GM18861 (cell line): ENCODE data around the gene EVI5L.
A peak's percentile ranks its signal among the peaks of the same experiment; 100 is the strongest.

ENCODE experiments used
- ATAC-seq: cut with Tn5 transposase; IDR thresholded peaks from one replicate; pipeline ENCODE4 v1.9.1; 2021; ENCODE audit not compliant: unreplicated experiment

EVI5L gene

GRCh38 chr19:7894612-7895309, 64.7 kb downstream of the EVI5L start:
- no peak for ATAC-seq

DNA sequence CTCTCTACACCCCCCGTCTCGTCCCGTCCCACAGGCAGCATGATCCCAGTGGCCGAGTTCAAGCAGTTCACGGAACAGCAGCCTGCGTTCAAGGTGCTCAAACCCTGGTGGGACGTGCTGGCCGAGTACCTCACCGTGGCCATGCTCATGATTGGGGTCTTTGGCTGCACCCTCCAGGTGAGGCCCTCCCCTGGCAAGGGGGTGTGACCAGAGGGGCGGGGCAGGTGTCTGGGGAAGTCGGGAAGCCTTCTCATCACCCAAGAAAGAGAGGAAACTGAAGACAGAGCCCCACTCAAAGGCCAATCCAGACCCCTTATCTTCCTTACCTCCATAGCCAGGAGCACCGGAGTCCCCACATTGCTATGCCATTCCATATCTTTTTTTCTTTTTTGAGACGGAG, 65.5 kb downstream of the EVI5L start:
- ATAC-seq, result no peak

- ATAC-seq, result no peak
Observed at GRCh38 chr19:7897292-7897691, 67.3 kb downstream of the EVI5L start.

- no peak for ATAC-seq
Observed at GRCh38 chr19:7898967-7899366, 68.9 kb downstream of the EVI5L start.

DNA sequence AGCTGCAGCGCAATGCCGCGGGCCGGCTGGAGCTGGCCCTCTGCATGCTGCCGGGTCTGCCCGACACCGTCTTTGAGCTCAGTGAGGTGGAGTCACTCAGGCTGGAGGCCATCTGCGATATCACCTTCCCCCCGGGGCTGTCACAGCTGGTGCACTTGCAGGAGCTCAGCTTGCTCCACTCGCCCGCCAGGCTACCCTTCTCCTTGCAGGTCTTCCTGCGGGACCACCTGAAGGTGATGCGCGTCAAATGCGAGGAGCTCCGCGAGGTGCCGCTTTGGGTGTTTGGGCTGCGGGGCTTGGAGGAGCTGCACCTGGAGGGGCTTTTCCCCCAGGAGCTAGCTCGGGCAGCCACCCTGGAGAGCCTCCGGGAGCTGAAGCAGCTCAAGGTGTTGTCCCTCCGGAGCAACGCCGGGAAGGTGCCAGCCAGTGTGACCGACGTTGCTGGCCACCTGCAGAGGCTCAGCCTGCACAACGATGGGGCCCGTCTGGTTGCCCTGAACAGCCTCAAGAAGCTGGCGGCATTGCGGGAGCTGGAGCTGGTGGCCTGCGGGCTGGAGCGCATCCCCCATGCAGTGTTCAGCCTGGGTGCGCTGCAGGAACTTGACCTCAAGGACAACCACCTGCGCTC, 69.8 kb downstream of the EVI5L start:
- no peak for ATAC-seq

GRCh38 chr19:7900401-7900870, 70.4 kb downstream of the EVI5L start:
- ATAC-seq, result no peak

GRCh38 chr19:7900931-7901330, 70.9 kb downstream of the EVI5L start:
- no peak for ATAC-seq

- no peak for ATAC-seq
Observed at GRCh38 chr19:7901337-7901736, 71.3 kb downstream of the EVI5L start.

DNA sequence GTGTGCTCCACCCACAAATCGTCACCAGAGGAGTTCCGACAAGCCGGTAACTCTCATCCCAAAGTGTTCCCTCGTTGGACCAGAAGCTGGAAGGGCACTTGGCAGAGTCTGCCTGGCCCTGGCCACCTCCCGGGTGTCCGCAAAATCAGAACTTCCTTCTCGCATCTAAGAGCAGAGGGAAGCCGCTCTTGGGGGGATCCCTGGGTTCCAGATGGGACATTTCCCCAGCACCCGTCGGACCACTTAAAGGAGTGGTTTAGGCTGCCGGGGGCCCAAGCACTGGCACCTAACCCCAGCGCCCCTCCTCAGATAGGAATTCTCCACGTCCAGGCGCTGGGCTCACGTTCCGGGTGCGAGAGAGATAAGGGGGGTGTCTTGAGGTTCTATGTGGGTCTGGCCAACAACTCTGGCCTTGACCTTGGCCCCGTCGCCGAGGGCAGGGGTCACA, 72.8 kb downstream of the EVI5L start:
- ATAC-seq, result no peak

DNA sequence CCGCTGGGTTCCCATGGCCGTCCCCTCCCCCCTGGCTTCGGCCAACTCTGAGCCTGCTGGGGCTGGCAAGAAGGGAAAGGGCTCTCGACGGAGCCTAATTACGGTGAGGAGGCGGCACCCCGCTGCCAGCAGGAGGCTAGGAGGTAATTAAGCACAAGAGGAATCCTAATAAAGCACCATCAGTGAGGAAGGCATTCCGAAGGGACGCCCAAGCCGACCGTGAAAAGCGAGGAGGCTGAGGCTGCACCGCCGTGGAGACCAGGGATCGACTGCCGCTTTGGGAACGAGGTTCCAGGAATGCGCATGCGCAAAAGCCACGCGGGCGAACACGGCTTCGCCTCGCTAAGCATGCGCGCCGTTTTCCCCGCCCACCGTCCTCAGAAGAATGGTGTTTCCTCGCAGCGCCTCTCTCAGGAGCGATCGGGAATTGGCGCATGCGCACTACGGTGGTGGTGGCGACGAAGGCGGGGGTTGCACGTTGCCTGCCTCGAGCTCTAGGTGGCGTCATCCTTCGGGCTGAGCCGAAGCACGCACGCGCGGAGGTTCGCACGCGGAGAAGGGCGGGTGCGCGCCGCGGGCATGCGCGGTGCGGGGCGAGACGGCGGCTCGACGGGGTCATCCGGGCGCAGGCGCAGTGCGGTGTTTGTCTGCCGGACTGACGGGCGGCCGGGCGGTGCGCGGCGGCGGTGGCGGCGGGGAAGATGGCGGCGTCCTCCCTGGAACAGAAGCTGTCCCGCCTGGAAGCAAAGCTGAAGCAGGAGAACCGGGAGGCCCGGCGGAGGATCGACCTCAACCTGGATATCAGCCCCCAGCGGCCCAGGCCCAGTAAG, 73.4 kb downstream of the EVI5L start, which contains the start of gene MAP2K7:
MAP2K7 (plus strand) TSS at position 634 of the 830 bp plus-strand sequence; CDS start at position 702, 68 bp downstream.
- ATAC-seq, result peak; percentile 88

DNA sequence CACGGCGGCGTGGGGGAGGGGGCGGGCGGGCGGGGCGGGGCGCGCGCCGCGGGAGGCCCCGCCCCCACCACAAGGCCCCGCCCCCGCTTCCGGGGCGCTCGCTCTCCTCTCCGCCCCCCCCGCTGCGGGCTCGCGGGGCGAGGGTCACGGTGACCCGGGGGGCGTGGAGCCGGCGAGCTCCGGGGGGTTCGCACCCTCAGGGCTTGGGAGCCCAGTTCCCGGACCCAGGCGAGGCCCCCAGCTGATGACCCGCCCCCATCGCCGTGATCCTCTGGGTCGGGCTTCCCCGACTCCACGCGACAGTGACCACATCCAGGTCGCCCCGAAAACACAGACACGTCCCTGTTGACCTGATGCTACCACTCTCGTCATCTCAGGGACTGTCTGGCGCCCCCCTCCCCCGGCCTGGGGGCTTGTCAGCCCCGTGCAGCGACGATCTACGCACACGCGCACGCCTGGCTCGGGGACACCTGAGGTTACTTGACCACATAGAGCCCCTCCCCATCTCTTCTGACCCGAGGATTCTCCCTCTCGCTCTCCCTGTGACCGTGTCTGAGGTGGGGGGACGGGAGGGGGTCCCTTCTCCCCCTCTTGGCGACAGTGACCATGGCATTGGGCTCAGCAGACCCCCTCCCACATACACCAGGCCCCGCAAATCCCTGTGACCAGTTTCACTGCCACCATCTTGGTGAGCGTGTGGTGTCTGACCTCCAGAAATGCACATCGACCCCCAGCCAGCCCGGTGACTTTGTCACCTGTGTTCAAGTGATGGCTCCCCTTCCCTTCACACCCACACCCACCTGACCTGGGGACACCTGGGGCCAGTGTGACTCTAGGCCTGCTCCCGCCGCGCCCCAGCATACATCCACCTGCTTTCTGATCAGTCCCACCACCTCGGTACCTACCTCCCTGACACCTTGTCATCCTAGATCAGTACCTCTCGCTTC, 74.3 kb downstream of the EVI5L start:
- peak; percentile 9 for ATAC-seq

- ATAC-seq, result no peak
Observed at GRCh38 chr19:7905268-7905667, 75.2 kb downstream of the EVI5L start.

- no peak for ATAC-seq
Observed at GRCh38 chr19:7905859-7906258, 75.8 kb downstream of the EVI5L start.

GRCh38 chr19:7907122-7907521, 77.1 kb downstream of the EVI5L start:
- ATAC-seq, result no peak

- ATAC-seq, result no peak
Observed at GRCh38 chr19:7907544-7907943, 77.5 kb downstream of the EVI5L start.

- no peak for ATAC-seq
Observed at GRCh38 chr19:7908078-7908699, 78.2 kb downstream of the EVI5L start.

DNA sequence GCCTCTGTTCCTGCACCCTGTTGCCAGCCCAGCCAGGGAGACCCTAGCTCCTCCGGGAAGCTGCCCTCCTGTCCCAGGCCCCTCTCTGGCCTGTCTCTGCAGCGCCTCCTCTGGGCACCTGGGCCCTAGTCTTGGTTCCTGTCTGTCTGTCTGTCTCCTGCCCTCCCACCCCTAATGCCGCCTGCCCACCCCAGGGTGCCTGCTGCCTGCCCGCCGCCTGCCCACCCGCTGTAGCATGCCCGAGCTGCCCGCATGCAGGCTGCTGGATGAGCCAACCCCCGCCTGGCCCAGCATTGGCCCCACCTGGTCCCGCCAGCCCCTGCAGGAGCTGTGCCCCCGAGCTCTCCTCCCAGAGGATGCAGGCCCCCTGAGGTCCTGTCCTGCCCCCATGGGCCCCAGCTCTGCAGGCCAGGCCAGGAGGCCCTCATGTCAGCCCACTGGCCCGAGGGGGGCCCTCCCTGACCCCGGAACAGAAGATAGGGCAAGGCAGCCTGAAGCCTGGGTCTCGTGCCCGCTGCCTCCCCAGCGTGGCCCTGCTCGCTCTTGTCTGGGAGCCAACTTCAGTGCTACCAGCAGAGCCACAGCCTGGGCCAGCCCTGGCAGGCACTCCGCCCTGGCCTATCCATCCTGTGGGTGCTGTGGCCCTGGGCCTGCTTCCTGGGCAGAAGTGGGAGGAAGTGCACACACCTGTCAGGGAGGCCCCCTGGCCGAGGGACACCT, 78.9 kb downstream of the EVI5L start:
- ATAC-seq, result no peak

- no peak for ATAC-seq
Observed at GRCh38 chr19:7909471-7910067, 79.6 kb downstream of the EVI5L start.
